Central memory CD8-positive, alpha-beta T cell (primary cell): ENCODE measurements around the gene RBM20.

ENCODE experiments used
- ATAC-seq: fragments of 150-1000 bp; cut with Tn5 transposase; replicated peaks from 2 replicates; pipeline ENCODE4 v1.10.0; 2022; ENCODE audit warnings: mild to moderate bottlenecking, moderate FRiP score, moderate number of reproducible peaks; ENCODE audit not compliant: poor library complexity, severe bottlenecking; ENCODE audit errors: extremely low read depth
- DNase-seq, 2 donors: peaks; one replicate each; pipeline ENCODE4 v3.0.0; 2021; ENCODE audit warnings: low spot score in 2 of 2
- H3K27ac Mint-ChIP-seq: one replicate; pipeline ENCODE4 v1.8.0; 2022; ENCODE audit warnings: low read depth, mild to moderate bottlenecking, moderate library complexity, mixed read lengths
- H3K27me3 Mint-ChIP-seq: one replicate; pipeline ENCODE4 v1.8.0; 2022; ENCODE audit warnings: mixed read lengths
- H3K36me3 Mint-ChIP-seq: one replicate; pipeline ENCODE4 v1.8.0; 2022; ENCODE audit warnings: mild to moderate bottlenecking, moderate library complexity, mixed read lengths; ENCODE audit not compliant: insufficient read depth
- H3K4me1 Mint-ChIP-seq: one replicate; pipeline ENCODE4 v1.8.0; 2022; ENCODE audit warnings: mixed read lengths
- H3K4me3 Mint-ChIP-seq: one replicate; pipeline ENCODE4 v1.8.0; 2022; ENCODE audit warnings: mild to moderate bottlenecking, moderate library complexity, mixed read lengths
- H3K9me3 Mint-ChIP-seq: one replicate; pipeline ENCODE4 v1.8.0; 2022; ENCODE audit warnings: mixed read lengths

Gene RBM20

GRCh38 chr10:110791541-110792073, 147.5 kb downstream of the RBM20 start:
- Mint-ChIP-seq H3K4me3 (no peak overlapping the region), H3K4me1 (no peaks in the 10 kb centered on the region), H3K9me3 (no peaks in the 10 kb centered on the region), H3K27ac (no peak overlapping the region), H3K36me3 (no peaks in the 10 kb centered on the region), H3K27me3 (no peaks in the 10 kb centered on the region)
- DNase-seq (no peak), ATAC-seq (no peak)

DNA sequence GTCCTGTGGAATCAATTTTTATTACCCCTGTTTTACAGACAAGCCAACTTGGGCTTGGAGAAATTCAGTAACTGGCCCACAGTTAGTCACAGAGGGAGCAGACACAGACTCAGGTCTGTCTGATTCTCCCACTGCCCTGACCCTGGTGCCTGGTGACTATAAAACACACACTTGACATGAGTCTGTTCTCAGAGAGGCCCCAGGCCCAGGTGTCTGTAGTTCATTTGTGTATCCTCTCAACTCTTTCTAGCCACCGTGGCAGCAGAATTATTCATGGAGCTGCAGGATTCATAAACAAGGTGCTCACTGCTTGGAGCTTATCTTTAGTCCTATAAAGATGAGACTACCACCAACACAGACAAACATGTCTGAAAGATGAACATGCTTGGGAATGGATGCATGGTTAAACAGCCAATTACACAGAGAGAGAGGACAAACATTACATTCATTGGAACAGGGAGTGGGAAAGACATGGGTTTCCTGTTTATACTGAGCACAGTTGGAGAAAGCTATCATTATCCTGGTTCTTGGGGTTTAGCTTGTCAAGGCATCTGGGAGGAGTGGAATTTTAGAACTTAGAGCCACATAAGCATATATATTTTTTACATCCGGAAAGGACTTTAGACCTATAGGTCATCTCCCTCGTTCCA, 148.5 kb downstream of the RBM20 start:
- Mint-ChIP-seq H3K36me3 (no peaks in the 10 kb centered on the region), H3K27me3 (no peaks in the 10 kb centered on the region), H3K4me3 (no peak overlapping the region), H3K4me1 (no peaks in the 10 kb centered on the region), H3K27ac (no peak overlapping the region), H3K9me3 (no peaks in the 10 kb centered on the region)
- DNase-seq, result no peak
- ATAC-seq, result no peak

DNA sequence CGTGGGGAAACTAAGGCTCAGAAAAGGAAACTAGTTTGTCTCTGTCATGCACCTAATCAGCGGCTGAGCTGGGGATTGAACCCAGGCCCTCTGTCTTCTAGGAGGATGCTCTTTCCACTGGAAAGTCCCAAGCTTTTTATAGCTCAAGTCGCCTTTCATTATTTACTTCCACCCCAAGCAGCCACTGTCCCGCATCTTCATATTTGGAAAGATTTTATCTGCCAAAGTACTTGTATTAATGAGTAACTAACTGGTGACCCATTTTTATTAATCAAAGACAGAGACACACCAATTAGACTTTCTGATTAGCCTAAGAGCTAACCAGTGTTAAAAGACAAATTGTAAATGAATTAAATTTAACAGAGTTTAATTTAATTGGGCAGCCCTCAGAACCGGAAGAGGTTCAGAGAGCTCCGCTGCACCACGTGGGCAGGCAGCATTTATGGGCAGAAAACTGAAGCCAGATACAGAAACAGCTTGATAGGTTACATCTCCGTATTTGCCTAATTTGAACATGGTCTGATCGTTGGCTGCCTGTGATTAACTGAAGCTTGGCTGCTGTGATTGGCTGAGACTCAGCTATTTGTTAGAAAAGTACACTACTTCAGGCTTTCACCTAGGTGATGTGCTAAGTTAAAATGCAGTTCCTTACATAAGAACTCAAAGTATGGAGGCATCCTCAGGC, 149.1 kb downstream of the RBM20 start:
- no peaks in the 10 kb centered on the region for H3K9me3 Mint-ChIP-seq
- no peak overlapping the region for H3K4me3 Mint-ChIP-seq
- no peak overlapping the region for H3K27ac Mint-ChIP-seq
- H3K27me3 Mint-ChIP-seq, result no peaks in the 10 kb centered on the region
- no peak for DNase-seq
- no peak for ATAC-seq
- H3K36me3 Mint-ChIP-seq, result no peaks in the 10 kb centered on the region
- no peaks in the 10 kb centered on the region for H3K4me1 Mint-ChIP-seq

DNA sequence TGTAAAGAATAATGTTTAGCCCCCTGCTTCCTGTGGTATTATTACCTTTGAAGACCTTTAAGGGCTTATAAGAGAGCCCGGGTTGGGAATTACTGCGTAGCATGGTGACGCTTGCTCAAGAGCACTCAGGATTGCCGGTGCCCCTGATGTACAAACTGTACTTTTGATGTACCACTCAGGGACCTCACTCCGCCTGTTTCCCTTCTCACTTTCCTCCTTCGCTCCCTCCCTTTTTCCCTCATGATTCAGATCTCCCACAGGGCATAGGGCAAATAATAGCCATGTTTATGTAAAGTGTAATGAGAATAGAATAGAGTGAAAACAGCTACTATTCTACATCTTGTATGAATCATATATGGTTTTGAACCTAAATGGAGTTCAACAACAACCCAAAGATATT, 149.8 kb downstream of the RBM20 start:
- Mint-ChIP-seq H3K36me3 (no peaks in the 10 kb centered on the region), H3K4me1 (no peaks in the 10 kb centered on the region), H3K27ac (no peak overlapping the region), H3K4me3 (no peak overlapping the region), H3K27me3 (no peaks in the 10 kb centered on the region), H3K9me3 (no peaks in the 10 kb centered on the region)
- ATAC-seq (no peak), DNase-seq (no peak)

GRCh38 chr10:110794808-110795207, 150.7 kb downstream of the RBM20 start:
- no peak for DNase-seq
- no peak overlapping the region for H3K27ac Mint-ChIP-seq
- no peaks in the 10 kb centered on the region for H3K4me1 Mint-ChIP-seq
- H3K9me3 Mint-ChIP-seq, result no peaks in the 10 kb centered on the region
- no peaks in the 10 kb centered on the region for H3K27me3 Mint-ChIP-seq
- no peak for ATAC-seq
- no peaks in the 10 kb centered on the region for H3K36me3 Mint-ChIP-seq
- H3K4me3 Mint-ChIP-seq, result no peak overlapping the region

DNA sequence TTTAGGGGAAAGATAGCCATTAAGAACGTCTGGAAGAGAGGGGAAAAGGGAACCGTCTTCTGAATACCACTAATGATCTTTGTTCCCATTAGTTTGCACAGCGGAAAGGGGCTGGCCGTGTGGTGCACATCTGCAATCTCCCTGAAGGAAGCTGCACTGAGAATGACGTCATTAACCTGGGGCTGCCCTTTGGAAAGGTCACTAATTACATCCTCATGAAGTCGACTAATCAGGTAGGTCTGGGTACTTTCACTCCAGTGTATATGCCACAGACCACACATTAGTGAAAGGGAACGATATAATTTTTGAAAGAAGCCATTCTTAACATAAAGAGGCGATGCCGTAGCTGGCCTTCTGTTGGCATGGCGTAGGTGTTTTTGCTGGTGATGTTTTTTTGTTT, 153.3 kb downstream of the RBM20 start:
- Mint-ChIP-seq H3K36me3 (peaks cover 4% of the 10 kb centered on the region), H3K4me3 (no peak overlapping the region), H3K27me3 (no peaks in the 10 kb centered on the region), H3K4me1 (peaks cover 8% of the 10 kb centered on the region), H3K27ac (no peak overlapping the region), H3K9me3 (no peaks in the 10 kb centered on the region)
- no peak for DNase-seq
- ATAC-seq, result no peak

DNA sequence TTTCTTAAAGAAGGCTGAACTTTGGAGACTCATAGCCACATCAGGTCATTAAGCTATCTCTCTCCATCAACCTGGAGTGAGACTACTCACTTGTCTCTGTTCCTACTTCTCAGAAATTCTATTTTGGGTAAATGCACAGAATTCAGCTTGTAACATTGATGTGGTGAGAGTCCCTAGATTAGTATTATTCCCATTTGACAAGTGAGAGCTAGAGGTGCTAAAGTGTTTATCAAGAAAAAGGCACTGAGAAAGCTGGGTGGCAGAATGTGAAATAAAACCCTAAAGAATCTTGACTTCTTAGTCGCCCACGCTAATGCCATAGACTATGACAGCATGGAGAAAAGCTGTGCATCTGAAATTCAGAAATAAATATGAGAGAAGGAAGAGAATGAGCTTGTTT, 154.2 kb downstream of the RBM20 start:
- peaks cover 12% of the 10 kb centered on the region for H3K4me1 Mint-ChIP-seq
- H3K9me3 Mint-ChIP-seq, result no peaks in the 10 kb centered on the region
- DNase-seq (no peak), ATAC-seq (no peak)
- no peaks in the 10 kb centered on the region for H3K27me3 Mint-ChIP-seq
- no peak overlapping the region for H3K4me3 Mint-ChIP-seq
- peaks cover 4% of the 10 kb centered on the region for H3K36me3 Mint-ChIP-seq
- H3K27ac Mint-ChIP-seq, result no peak overlapping the region

- ATAC-seq (no peak), DNase-seq (no peak)
- peak overlapping the region; percentile 69 for H3K27ac Mint-ChIP-seq
- peaks cover 29% of the 10 kb centered on the region for H3K4me1 Mint-ChIP-seq
- peaks cover 6% of the 10 kb centered on the region for H3K36me3 Mint-ChIP-seq
- peak overlapping the region; percentile 10 for H3K4me3 Mint-ChIP-seq
- no peaks in the 10 kb centered on the region for H3K27me3 Mint-ChIP-seq
- no peaks in the 10 kb centered on the region for H3K9me3 Mint-ChIP-seq
These were observed 158.0 kb downstream of the RBM20 start for GRCh38 chr10:110802090-110802489.

DNA sequence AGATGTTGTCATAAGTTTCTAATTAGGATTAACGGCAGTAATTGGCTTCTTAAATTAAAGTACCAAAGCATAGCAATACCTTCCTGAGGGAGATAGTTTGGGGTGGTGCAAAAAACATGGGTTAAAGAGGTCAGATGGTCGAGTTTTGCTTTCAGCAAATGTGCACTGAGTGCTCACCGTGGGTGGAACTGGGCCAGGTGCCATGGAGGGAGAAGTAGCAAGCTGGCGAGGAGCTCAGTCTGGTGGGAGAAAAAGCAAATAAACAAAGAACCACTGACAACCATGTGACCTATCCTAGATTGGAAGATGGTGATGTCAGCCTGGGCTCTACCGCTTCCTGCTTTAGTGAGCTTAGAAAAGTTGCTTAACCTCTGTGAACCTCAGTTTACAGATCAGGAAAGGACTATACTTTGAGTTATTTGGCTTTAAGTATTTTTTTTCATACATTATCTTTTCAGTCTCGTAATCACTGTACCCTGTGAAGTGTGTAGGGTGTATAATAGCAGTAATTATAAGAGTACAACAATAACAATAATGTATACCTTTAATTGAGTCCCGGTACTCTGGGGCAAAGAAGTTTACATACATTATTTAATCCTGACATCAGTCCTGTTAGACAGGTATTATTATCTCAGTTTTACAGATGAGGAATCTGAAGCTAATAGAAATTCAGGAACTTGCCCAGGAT, 158.6 kb downstream of the RBM20 start:
- H3K4me1 Mint-ChIP-seq, result peaks cover 29% of the 10 kb centered on the region
- H3K27me3 Mint-ChIP-seq, result no peaks in the 10 kb centered on the region
- no peaks in the 10 kb centered on the region for H3K9me3 Mint-ChIP-seq
- peak overlapping the region; percentile 10 for H3K4me3 Mint-ChIP-seq
- H3K36me3 Mint-ChIP-seq, result peaks cover 6% of the 10 kb centered on the region
- ATAC-seq (peak; percentile 91), DNase-seq (peak in 1 of 2 donors; percentile 27)
- peak overlapping the region; percentile 69 for H3K27ac Mint-ChIP-seq

DNA sequence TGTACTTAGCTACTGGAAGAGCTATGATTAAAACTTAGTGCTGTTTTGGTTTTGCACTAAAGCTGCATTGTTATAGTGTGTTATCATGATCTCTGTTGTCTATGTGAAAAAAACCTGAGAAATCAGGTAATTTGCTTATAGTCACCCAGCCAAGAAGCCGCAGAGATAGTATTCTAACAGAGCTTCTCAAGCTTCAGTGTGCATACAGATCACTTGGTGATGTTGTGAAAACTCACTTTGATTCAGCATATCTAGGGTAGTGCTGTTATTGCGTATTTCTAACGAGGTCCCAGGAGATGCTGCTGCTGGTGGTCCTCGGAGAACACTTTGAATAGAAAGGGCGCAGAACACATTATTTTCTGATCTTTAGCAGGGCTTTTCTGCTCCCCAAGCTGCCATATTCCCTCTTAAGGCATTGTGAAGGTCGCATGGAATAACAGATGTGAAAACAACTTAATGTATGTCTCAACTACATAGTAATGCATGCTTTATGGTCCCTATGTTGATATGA, 159.2 kb downstream of the RBM20 start:
- Mint-ChIP-seq H3K9me3 (no peaks in the 10 kb centered on the region), H3K4me1 (peaks cover 29% of the 10 kb centered on the region), H3K4me3 (peak overlapping the region; percentile 10), H3K36me3 (peaks cover 6% of the 10 kb centered on the region), H3K27ac (peak overlapping the region; percentile 69), H3K27me3 (no peaks in the 10 kb centered on the region)
- ATAC-seq, result no peak
- no peak for DNase-seq

- ATAC-seq (peak; percentile 42), DNase-seq (no peak)
- no peaks in the 10 kb centered on the region for H3K27me3 Mint-ChIP-seq
- H3K9me3 Mint-ChIP-seq, result no peaks in the 10 kb centered on the region
- peak overlapping the region; percentile 76 for H3K27ac Mint-ChIP-seq
- peaks cover 29% of the 10 kb centered on the region for H3K4me1 Mint-ChIP-seq
- peak overlapping the region; percentile 41 for H3K4me3 Mint-ChIP-seq
- peaks cover 6% of the 10 kb centered on the region for H3K36me3 Mint-ChIP-seq
These were observed 159.7 kb downstream of the RBM20 start for GRCh38 chr10:110803830-110804338.

DNA sequence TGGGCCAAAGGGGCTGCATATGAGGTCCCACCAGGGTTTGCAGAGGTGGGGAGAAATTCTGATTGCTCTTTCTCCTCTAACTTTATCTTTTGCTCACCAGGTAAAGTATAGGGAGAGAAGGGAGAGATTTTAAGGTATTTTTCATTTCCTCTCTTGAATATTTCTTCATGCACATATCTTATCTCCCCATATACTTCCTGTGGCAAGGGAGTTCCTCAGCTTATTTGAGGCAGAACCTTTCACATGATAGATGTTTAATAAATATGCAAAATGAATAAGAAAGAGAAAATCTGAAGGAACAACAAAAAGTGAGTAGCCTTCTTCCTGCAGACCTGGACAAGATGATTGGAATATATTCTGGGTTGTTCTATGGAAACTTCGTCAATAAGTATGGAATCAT, 160.2 kb downstream of the RBM20 start:
- no peaks in the 10 kb centered on the region for H3K9me3 Mint-ChIP-seq
- peaks cover 6% of the 10 kb centered on the region for H3K36me3 Mint-ChIP-seq
- H3K27ac Mint-ChIP-seq, result peak overlapping the region; percentile 76
- H3K4me3 Mint-ChIP-seq, result peak overlapping the region; percentile 41
- no peak for ATAC-seq
- peaks cover 29% of the 10 kb centered on the region for H3K4me1 Mint-ChIP-seq
- no peaks in the 10 kb centered on the region for H3K27me3 Mint-ChIP-seq
- DNase-seq, result no peak
